Activated naive CD4-positive, alpha-beta T cell (primary cell): Measurements from ENCODE around the gene LIPC.

ENCODE experiments used
- DNase-seq, 4 experiments: peaks; one replicate each; lab custom pipeline; 2025; lab: John Stamatoyannopoulos, UW

The LIPC gene

DNA sequence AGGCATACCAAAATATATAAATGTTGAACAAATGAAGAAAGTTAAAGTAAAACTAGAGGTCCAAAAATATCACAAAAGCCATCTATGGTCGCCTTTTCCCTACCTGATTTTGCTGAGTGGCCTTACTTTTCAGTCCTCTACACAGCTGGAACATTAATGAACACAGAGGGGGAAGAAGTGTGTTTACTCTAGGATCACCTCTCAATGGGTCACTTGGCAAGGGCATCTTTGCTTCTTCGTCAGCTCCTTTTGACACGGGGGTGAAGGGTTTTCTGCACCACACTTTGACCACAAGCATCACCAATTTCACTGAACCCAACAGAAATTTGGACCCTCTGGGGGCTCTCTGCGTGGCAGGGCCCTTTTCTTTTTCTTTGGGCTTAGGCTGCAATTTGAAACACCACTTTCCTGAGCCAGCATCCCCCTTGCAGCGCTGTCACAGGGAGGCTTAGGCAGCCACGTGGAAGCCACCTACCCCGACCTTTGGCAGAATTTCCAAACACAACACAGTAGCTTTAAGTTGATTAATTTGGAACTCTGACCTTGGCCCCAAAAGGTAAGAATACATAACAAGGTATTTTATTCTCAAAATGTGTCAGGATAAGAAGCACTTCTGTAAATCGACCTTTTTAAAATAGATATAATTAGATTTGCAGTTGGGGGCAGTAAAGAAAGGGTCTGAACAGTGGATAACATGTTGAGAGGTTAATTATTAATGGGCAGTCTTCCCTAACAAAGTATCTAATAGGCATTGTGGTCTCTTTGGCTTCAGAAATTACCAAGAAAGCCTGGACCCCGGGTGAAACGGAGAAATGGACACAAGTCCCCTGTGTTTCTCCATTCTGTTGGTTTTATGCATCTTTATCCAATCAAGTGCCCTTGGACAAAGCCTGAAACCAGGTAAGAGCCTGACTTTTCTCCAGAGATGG is at the start of gene LIPC:
LIPC (plus strand) TSS at position 771 of the 929 bp plus-strand sequence; CDS start at position 813, 42 bp downstream.
- DNase-seq, result no peak

- no peak for DNase-seq
These were observed 47.9 kb upstream of the LIPC start for GRCh38 chr15:58383876-58384275.

DNA sequence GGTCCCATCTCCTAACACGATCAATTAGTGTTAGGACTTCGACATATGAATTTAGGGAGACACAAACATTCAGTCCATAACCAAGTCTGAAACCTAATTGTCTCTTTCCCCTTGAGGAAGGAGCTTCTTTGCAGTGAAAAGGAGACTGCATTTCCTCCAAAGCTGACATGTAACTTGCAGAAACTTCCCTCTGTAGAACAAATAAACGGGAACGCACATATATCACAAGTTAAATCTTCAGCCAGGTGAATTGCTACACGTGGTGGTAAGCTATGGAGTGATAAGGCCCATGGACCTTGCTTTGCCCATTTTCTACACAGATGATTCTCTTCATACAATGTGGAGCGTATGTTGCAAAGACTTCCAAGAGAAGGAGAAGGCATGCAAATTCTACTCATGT is 47.1 kb upstream of the LIPC start:
- DNase-seq, result no peak

DNA sequence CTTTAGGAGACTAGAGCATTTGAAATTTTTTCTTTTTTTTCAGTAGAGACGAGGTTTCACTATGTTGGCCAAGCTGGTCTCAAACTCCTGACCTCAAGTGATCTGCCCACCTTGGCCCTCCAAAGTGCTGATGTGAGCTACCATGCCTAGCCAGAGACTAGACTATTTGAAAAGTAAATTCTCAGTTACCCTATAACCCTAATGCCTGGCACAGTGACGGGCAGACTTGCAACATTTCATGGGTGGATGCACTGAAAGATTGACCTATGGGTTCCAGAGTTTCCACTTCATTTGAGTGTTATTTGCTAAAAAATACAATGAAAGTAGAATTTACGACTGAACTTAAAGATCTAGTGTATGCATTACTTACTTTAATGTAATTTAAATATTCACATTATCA is 45.7 kb upstream of the LIPC start:
- DNase-seq, result no peak

DNA sequence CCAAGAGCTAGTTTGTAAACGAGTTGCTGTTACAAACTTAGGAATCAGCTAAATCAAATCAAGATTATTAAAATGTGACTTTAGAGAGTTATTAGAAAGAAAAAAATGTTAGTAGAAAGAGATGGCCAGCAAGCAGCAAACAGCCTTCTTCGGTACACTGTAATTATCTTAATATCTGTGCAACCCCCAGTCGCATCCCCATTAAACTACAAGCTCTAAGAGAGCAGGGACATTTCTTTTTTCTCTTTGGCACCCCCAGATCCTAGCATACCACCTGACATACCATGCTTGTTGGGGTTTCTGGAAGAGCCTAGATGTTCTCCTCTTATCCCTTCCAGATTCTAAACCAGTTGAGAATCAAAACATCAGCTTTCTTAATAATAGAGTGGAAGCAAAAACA is 45.1 kb upstream of the LIPC start:
- no peak for DNase-seq

DNA sequence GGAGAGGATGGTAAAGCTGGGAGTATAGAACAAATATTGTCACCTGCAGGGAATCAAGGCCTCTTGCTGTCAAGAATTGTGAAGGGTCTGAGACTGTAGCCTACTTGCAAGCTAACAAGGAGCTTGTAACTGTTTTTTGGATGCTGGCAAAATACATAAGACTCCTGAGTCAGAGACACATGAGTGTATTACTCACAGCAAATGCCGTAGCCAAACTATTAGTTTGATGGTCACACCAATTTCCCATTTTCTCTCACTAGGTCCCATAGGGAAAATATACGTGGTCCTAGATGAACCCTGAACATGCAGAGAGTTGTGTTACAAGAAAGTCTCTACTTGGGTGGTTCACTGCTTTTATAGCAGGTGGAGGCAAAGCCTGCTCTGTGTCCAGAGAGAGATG is 44.7 kb upstream of the LIPC start:
- no peak for DNase-seq

- no peak for DNase-seq
These were observed 43.6 kb upstream of the LIPC start for GRCh38 chr15:58388211-58388610.

DNA sequence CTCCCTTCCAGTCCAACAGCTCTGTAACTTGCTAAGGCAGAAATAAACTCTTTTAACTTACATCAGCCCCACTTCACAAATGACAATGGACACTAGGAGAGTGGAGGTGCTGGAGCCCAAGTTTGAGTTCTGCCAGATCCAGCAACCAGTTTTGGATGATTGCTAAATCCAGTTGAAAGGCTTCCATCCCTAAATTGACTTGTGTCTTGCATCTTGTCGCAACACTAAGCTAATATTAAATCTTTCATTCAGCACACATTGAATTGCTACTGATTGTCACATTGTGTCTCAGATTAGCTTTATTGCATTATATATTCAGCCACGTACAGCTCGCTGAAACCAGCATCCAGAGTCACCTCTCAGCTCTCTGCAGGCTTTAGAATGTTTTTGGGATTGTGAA is 41.7 kb upstream of the LIPC start:
- no peak for DNase-seq

- no peak for DNase-seq
These were observed 41.1 kb upstream of the LIPC start for GRCh38 chr15:58390655-58391054.

DNA sequence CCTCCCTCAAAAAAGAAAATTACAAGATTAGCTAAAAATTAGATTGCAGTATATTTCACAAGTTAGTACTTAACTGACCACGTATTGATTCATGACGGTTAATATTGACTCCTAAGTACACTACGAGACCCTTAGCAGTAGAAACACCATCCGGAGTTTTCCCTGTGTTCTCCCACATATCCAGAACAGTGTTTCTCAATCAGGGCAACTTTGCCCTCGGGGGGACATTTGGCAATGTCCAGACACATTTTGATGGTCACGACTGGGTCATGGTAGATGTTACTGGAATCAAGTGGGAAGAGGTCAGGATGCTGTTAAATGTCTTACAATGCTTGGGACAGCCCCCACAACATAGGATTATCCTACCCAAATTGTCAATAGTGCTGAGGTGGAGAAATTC is 40.7 kb upstream of the LIPC start:
- DNase-seq, result no peak

DNA sequence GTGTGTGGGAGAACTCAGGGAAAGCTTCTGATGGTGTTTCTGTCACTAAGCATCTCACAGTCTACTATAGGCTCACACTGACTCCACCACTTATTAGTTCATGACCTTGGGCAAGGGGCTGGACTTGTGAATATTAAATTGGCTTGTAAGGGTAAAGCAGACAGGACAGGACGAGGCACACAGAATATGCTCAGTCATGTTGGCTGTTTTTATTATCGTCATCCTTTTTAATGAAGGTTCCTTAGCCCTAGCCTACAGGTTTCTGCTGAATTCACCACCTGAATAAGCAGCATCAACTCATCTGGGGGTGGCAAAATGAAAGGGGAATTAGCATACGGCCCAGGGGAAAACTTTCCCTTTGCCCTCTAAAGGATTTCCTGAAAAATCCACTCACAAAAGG is 39.6 kb upstream of the LIPC start:
- no peak for DNase-seq

DNA sequence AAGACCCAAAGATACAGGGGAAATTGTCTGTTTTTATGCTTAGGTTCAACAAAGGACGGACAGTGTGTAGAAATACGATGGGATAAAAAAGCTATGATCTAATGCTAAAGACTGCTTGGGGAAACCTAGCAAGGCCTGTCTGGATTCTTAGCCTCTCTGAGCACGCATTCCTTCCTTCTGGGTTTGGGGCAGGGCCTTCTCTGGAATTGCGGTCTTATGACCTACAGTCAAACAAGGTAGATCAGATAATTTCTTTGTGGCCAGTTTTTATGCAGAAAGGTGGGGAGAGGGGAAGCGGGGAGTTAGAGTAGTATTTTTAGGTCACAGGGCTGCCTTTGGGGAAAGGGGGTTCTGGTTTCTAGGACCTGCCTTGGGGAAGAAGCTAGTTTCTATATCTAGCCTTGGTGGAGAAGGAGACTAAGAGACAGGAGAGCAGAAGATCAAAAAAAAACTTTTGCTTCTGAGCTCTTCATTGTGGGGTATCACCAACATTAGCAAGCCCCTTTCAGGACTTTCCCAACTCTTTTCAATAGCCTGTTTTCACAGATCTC is 39.1 kb upstream of the LIPC start:
- no peak for DNase-seq

DNA sequence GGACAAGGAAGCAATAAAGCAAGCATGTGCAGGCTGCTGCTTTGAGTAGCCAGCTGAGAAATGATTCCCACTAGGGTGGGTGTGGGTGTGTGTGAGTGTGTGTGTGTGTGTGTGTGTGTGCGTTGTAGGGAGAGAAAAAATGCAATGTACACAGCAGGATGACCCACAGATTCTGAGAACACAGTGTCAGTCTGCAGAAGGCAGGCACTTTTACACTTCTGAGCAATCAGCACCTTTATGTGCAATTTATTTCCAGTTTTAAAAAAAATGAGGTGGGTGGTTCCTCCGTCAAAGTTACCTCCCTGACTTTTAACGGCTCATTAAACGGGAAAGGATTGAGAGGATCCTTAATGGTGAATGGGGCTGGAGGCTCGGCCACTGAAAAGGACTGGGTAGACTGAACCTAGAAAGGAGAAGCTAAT is 38.5 kb upstream of the LIPC start:
- no peak for DNase-seq

- no peak for DNase-seq
These were observed 35.6 kb upstream of the LIPC start for GRCh38 chr15:58396181-58396580.

DNA sequence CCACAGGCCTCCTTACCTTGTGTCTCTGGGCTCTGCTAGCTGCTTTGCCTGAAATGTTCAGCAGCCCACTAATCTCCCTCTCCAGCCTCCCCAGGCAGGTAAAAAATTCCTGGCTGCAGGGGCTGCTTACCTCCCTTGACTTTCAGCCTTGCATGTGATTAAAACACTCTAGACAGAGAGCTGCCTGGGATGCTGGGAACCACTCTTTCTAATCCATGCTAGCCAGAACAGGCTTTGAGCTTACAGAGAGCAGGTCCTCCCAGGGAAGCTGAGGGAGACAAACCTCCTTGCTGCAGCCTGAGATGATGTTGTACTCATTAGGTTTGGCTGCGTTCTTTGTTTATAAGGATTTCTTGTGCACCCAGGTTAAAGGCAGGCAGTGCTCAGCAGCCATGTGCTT is 33.7 kb upstream of the LIPC start:
- DNase-seq, result no peak

DNA sequence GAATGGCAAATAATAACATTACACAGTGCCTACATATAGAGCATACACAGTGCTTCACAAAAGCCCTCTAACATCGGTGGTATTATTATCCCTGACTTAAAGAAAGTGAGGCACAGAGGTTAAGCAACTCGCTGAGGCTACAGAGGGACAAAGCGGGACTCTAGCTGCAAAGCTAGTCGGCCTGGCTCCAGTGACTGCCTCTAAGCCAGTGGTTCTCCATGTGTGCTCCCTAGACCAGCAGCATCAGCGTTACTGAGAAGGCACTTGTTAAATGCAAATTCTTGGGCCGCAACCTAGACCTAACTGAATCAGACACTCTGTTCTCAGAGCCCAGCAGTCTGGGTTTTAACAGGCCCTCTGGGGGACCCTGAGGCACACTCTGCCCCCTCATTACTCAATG is 33.1 kb upstream of the LIPC start:
- no peak for DNase-seq

DNA sequence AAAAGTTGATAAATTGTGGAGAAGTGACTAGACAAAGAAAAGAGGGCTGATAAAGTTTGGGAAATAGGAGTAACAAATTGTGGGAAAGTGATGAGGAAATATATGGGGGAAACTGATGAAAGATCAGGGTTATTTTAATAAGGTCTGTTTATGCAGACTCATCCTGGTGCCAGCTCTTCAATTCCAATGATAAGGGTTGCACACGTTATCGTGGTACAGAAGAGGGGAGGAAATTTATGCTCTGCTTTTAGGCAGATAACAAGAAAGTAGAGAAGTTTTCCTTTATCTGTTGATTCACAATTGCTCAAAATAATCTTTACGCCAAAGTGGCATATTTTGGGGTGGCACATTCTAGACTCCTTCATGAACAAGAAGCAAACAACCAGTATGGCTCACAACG is 32.1 kb upstream of the LIPC start:
- DNase-seq, result no peak

DNA sequence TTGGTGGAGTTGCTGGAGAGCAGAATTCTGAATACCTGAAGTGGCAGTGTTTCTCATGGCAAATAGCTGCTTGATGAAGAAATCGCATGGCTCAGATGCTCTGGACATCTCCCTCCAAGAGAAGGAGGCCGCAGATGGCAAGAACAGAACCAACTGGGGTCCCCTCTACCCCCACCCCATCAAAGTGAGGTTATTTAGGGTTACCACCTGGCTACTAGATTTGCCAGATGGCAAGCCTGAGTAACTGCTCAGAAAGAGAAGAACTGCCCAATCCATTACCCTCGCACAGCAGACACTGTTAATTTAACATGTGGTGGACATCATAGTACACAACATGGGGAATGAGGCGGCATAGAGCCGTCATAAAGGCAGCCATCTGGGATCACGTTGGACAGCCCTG is 30.5 kb upstream of the LIPC start:
- DNase-seq, result no peak

GRCh38 chr15:58401991-58402649 is 29.7 kb upstream of the LIPC start:
- no peak for DNase-seq

GRCh38 chr15:58403581-58403980 is 28.2 kb upstream of the LIPC start:
- no peak for DNase-seq

GRCh38 chr15:58404020-58404419 is 27.8 kb upstream of the LIPC start:
- DNase-seq, result no peak

DNA sequence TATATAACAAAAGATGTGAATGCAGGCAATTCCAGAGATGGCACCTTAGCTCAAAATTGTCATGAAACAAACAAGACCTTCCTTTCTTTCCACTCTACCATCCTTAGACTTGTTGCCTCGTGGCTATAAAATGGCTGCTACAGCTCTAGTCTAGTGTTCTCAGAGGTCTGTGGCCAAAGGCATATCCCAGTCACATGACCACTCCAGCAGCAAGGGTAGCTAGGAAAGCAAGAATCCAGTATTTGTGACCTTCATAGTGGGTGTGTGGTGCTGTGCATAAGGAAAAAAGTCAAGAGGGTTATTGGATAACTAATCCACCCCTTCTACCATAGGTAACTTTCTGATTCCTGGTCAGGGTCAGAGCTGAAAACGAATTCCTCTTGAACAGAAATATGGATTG is 27.1 kb upstream of the LIPC start:
- no peak for DNase-seq

DNA sequence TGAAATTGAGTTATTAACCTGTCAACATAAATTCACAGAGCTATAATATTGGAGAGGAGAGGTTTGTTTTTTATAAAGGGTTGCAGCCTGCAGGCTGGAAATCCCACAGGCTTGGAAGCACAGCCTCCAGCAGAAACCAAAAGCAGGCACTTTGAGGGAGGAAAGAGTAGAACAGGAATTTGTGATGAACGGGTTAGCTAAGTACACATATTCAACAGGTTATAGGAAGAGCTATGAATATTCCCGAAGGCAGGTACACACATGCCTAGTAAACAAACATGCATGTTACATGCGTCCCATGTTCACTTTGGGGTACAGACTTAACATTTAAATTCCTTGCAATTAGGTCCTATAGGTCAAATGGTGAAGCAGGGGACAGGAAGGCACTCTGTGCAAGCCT is 25.9 kb upstream of the LIPC start:
- no peak for DNase-seq
